HG03064 (cell line): Measurements from ENCODE around the gene TNS2.

ENCODE experiments used
- ATAC-seq: cut with Tn5 transposase; IDR thresholded peaks from one replicate; pipeline ENCODE4 v1.9.1; 2021; ENCODE audit warnings: low read depth; ENCODE audit not compliant: unreplicated experiment

The TNS2 gene

GRCh38 chr12:53067993-53068770 is 18.3 kb downstream of the TNS2 start:
- no peak for ATAC-seq

DNA sequence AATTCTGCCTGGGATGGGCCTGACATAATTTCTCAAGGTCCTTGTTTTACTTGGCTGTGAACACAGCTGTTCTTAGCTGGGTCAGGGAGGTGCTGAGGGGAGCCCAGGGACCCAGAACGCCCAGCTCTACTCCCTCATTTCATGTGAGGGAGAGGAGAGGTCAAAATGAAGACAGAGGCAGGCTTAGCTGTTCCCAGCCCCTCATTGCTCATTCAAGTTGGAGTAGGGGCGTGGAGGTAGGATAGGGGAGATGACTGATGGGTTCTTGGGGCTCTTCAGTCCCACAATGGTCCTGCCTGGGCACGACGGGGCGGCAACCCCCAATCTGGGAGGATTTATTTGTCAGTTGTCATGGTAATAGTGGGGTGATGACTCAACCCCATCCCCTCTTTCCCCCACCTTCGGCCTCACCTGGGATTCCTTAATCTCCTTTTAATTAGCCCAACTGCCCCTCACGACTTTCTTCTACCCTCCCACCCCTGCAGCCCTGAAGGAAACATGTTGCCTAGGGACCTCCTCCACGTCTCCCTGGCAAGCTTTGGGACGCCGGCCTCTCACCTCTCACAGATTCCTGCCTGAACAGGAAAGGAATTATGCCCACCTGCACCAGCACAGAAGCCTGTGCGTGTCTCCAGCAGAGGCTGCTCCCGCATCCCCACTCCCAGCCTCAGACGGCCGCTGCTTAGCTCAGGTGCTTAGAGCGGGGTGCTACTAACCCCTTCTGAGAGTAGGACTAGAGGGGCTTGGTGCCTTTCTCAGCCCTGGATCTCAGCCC is 19.1 kb downstream of the TNS2 start:
- no peak for ATAC-seq

- ATAC-seq, result no peak
Measured at GRCh38 chr12:53069621-53070410, 20.0 kb downstream of the TNS2 start.

DNA sequence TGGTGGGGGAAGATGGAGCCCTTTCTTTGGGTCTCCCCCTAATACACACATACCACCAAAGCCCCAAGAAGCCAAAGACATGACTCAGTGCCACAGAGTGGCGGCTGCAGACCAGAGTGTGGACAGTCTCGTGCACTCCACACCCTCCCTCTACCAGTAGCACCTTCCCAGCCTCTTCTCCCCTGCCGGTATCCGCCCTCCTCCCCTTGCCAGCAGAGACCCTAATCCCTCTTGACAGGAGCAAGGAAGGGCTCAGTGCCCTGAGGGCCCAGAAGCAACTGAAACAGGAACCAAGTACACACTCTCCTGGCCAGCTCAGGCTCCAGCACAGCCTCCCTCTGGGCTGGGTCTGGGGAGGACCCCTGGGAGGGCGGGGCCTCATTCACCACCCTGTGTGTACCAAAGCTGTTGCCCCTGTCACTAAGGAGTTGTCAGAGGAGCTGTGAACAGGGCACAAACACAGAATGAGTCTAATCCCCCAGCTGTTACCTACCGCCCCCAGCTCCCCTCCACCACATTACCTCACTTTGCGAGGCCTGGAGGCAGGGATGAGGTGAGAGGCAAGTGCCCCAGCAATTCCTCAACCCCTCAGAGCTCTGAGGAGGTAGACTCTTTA is 21.1 kb downstream of the TNS2 start:
- no peak for ATAC-seq

- ATAC-seq, result no peak
Measured at GRCh38 chr12:53071591-53072551, 22.0 kb downstream of the TNS2 start.

DNA sequence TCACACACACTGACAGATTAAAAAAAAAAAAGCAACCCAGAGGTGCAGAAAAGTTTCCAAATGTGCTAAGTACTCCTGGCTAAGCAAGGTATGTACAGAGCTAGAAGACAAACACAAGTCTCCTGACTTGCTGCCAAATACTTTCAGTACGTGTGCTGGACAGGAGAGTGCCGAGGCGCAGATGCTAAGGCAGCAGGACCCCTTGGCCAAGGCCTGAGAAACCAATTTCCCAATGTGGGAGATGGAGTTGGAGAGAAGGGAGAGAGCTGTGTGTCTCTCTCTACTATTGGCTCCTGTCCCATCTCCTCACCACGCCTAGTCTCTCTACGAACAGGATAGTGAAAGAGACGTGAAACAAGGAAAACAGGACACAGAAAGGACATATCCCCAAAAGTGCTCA is 24.0 kb downstream of the TNS2 start:
- no peak for ATAC-seq

DNA sequence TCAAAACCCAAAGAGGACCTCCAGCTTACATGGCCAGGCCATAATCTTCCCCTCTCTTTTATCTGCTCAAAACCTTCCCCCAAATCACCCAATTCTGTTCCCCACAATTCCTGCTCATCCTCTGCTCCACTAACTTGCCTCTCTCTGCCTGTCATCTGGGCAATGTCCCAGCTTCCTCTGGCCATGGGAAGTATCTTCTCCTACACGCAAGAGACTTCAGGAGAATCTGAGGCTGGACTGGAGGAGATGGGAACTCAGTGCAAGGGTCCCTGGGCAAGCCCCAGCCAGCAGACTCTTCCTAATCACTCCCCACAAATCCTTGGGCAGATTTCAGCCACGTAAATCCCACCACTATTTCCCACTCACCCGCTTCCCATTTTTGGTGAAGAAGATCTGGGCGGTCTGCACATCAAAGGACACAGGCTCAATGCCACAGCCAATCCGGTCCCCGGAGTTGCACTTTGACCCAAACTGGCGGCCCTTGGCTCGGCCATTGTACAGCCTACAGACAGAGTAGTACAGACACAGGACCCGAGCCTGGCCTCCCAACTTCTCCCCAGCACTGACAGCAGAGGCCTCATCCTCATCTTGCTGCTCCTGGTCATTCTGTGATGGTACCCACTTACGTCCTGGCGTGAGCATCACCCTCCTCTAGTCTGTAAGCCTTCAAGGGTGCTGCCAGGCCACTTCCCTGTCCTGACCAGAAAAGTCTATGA is 24.6 kb downstream of the TNS2 start:
- ATAC-seq, result no peak

- ATAC-seq, result no peak
Measured at GRCh38 chr12:53074999-53075370, 25.1 kb downstream of the TNS2 start.

DNA sequence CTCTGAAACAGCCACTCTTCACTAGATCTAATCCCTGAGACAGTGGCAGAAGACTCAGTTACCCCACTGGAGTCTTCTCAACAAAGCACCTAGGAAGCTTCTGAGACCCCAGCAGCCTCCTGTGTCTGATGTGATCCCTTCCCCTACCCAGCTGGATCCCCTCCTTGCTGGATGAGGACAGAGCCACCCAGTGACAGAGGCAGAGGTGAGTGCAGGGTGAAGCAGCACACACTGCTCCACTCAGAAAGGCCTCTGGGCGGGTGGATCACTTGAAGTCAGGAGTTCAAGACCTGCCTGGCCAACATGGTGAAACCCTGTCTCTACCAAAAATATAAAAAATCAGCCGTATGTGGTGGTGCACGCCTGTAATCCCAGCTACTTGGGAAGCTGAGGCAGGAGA is 26.6 kb downstream of the TNS2 start:
- ATAC-seq, result no peak

- no peak for ATAC-seq
Measured at GRCh38 chr12:53077030-53077429, 27.2 kb downstream of the TNS2 start.

GRCh38 chr12:53078425-53079225 is 28.8 kb downstream of the TNS2 start:
- peak; percentile 8 for ATAC-seq

- ATAC-seq, result peak; percentile 96
Measured at GRCh38 chr12:53079226-53080117, 29.6 kb downstream of the TNS2 start, which contains the start of gene SPRYD3. SPRYD3 (minus strand) TSS chr12:53079390; CDS start chr12:53079333, 57 bp downstream.

- ATAC-seq, result no peak
Measured at GRCh38 chr12:53082637-53083175, 32.8 kb downstream of the TNS2 start.

GRCh38 chr12:53086361-53086760 is 36.5 kb downstream of the TNS2 start:
- ATAC-seq, result no peak

DNA sequence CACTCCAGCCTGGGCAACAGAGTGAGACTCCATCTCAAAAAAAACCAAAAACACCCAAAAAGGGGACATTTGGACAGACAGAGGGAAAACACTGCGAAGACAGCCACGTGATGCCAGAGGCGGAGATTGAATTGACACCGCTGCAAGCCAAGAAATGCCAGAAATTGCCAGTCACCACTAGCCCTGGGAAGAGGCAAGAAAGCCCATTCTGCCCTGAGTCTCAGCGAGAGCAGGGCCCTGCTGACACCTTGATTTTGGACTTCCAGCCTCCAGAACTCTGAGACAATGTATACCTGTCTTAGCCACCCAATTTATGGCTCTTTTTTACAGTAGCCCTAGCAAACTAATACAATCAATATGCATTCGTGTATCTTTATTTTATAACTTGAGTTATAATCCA is 40.2 kb downstream of the TNS2 start:
- ATAC-seq, result no peak

- ATAC-seq, result no peak
Measured at GRCh38 chr12:53090554-53090953, 40.7 kb downstream of the TNS2 start.

GRCh38 chr12:53091756-53092155 is 41.9 kb downstream of the TNS2 start:
- ATAC-seq, result no peak
